Stimulated activated CD4-positive, alpha-beta T cell treated with anti-CD3 and anti-CD28 coated beads, Interleukin-4, amount 100 ng/mL, for 4 hours (primary cell): ENCODE measurements around the gene NFASC.

ENCODE experiments used
- DNase-seq, 2 experiments: peaks; one replicate each; pipeline ENCODE4 v3.0.0-alpha.2; 2020

The NFASC gene

DNA sequence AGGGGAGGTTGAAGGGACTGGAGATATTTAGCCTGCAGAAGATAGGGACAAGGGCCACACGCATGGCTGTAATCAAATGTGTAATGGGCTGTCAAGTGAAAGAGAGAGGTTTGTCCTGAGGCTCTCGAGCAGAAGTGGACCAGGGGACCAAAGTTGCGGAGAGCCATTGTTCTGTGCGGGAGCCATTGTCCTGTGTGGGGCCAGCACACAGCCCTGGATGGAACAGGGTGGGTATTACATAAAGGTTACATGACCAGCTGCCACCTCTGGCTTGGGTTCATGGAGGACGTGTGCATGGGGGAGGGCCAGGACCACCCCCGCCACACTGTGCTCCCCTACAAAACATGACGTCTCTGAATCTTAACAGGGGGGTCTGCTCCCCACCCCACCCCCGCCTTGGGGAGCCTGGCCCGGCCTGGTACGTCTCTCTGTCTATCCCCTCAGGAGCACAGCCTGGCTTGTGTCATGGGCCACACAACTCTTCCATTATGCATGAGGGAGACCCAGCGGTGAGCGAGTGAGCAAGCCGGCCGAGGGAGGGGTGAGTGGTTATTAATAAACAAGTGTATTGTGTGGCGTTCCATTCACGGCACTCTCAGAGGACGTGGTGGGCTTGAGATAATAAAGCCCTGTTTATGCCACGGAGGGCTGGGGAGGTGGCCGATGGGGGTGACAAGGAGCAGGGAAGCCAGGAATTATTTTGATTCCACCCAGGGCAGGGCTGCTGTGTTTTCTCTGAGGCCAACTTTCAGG lies at the start of gene NFASC:
Gene NFASC, plus strand, starts transcription at position 703 of the 753 bp plus-strand sequence. CDS start 73,454 bp downstream, outside the sequence.
- DNase-seq = no peak

DNA sequence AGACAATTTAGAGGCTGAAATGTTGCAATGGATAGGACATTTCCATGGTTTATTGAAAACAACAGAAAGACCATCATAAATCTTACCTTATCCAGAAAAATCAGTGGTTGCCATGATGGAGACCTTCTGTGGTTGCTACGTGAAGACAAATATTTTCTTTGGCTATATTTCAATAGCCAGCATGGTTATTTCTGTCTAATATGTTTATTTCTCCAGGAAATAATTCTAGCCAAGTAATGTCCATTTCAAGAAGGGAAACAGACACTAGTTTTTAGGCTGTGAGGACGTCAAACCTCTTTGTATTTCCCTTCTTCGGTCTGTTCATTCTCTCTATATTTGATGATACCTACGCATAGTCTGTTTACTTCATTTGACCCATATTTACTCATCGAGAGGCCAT lies 49.2 kb upstream of the NFASC start:
- no peak for DNase-seq

DNA sequence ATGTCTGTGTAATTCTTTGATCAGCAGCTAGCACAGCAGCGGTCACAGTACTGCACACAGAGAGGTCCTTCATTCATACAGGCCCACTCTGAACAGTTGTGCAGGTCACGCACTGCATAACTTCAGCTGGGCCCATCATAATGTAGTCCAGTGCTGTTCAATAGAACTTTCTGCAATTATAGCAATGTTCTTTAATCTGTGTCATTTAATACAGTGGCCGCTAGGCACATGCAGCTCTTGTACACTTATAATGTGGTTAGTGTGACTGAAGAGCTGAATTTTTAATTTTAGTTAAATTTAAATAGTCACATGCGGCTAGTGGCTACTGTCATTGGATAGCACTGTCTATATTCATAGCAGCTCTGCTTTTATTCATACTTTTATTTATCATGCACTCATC lies 48.7 kb upstream of the NFASC start:
- no peak for DNase-seq

DNA sequence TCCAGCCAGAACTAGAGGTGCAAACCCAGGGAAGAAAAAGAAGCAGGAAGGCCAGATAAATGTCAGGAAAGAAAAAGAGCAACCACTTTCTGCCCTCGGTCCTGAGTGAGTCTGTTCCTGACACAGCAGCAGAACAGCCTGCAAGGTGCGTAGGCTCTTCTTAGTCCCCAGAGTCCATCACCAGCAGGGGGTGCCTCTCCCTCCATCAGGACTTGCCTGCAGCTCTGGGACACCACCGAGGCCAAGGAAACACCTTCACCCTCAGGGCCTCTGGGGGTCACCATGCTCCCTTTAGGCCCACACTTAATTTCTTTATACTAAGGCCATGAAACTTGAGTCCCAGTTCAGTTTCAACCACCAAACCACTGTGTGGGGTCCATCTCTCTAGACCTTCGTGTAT lies 43.7 kb upstream of the NFASC start:
- DNase-seq = no peak

DNA sequence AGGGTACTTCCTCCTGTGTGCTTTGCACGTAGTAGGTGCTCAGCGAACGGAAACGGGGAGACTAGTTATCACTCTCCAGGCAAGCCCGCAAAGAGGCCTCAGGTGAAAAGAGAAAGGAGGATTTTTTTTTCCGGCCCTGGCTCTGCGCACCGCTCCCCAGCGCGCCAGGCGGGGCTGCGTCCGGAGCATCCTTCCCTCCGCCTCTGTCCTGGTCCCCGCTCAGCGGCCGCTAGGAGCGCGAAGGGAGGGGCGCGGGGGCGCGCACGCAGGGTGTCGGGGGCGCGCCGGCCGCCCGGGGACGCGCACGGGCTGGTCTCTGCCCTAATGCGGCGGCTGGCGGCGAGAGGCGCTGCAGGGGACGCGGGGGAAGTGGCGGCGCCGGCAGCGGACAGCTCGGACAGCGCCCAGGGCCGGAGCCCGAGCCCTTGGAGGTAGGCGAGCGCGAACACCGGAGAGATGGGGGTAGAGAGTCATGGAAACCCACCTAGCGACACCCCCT lies 42.3 kb upstream of the NFASC start:
- peak; percentile 5 to 34 for DNase-seq

DNA sequence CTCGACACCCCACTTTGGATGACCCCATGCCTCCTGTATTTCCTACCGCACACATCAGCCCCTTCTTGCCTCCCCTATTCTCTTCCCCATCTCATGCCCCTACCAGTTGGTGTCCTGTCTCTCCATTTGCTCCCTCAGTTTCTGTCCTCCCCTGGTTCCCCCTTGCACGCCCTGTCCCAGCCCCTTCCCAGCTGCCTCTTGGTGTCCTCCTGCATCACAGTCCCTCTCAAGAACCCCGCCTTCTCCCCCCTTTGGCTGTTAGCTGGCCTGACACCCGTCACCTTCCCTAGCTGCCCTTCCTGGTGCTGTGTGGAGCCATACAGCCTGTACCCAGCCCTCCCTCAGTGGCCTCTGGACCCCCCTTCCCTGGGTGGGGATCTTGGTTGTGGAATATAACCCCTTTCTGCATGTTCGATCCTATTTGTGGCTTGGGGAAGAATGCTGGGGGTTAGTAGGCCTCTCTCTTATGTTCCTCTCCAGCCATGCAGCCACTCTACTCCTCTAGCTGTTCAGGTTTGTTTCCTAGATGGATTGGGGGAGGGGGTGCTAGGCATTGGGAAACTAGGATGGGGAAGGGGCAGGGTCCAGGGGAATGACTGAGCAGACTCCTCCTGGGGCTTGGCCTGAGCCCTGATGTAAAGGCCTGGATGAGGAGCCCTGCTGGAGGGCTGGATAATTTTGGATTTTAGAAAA lies 41.4 kb upstream of the NFASC start:
- DNase-seq = no peak

DNA sequence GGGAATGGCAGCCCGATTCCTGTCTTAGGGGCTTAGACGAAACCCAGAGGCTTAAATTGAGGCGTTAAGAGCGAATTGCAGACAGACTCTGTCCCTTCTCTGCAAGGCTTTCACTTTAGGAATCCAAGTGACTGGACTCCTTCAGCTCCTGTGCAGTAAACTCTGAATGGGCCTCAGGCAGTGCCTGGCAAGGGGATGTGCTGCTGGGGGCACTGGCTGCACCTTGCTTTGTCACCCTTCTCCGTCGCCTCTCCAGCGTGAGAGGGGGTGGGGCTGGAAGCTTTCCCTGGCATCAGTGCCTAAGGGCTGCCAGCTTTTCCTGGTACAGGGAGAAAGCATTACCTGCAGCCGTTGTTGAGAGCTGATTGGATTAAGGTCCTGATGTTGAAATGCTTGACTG lies 39.9 kb upstream of the NFASC start:
- no peak for DNase-seq

DNA sequence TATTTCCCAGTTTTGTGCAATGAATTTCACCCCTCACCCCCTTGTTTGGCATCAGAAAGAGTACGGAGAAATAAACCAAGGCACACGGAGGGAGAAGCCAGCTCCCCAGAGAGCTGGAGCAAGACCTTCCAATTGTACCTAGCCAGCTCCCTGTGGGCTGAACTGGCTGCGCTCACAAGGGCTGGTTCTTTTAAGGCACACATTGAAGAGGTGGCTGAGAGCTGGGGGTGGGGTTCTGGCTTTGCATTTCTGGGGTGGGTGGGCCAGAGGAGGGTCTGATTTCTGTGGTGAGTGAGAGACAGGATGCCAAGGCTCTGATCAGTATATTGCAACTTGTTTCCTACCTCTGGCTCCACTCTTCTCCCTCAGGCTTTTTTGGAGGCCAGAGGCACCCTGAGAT lies 39.5 kb upstream of the NFASC start:
- DNase-seq = no peak

DNA sequence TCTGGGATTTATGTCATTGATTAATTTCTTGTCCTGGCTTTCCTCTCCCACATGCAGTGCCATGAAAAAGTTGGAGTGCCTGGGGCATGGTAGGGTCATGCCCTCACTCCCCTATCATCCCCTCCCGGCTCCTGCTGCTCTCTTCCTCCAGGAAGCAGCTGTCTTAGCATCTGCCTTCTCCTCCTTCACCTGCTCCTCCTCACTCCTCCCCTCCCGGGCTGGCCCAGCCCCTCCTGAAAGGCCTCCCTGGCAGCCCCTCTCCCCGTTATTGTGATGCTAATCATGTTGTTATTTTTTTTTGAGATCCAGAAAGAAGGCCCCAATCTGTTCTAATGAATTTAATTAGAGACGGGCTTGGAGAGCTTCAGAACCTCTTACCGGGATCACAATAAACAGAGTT lies 36.3 kb upstream of the NFASC start:
- no peak for DNase-seq

DNA sequence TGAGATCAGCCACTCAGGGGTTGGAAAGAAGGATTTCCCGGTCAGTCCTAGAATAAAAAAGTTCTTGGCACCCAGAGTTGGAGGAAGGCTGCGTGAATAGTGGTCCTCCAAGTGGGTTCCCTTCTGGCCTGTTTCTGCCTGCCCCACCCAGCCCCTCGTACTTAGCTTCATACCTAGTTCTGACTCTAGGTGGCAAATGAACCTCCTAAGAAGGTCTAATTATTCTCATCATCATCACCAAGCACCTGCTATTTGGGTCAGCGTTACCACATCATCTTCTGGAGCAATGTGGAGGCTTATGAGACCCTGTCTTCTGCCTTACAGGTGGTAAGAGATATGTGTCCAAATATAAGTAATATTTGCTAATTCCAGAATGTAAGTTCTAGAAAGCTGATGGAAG lies 35.9 kb upstream of the NFASC start:
- no peak for DNase-seq

DNA sequence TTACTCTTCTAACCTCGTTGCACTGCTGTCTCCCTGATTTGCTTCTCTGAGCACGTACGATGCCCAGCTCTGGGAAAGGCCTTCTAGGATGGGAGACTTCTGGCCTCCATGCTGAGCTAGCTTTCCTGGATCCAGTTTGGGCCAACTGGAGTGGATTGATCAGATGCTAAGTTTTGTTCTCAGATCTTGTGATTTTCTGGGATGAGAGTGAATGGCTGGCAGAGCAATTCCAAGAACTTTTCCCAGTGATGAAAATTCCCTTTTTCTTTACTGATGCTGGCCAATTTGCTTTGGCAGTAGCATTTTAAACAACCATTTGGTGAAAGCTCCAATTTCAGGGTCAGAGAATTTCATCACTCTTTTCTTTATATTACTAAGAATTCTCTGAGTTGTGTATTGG lies 34.9 kb upstream of the NFASC start:
- no peak for DNase-seq

DNA sequence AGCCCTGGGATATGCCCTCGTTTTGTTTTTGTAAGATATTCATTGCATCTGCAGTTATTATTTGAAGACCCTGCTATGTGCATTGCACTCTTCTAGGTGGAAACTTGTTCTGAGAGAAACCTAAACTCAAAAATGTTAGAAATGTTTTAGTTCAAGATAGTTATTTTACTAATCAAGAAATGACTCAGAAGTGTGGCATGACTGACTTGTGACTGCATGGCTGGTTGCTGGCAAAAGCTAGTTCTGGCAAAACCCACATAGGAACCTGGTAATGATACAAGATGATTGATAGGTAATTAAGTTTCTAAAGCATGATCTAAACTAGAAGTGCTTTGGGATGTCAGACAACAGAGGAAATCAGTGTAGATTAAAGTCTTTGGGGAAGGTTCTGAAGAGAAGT lies 33.8 kb upstream of the NFASC start:
- DNase-seq = no peak

DNA sequence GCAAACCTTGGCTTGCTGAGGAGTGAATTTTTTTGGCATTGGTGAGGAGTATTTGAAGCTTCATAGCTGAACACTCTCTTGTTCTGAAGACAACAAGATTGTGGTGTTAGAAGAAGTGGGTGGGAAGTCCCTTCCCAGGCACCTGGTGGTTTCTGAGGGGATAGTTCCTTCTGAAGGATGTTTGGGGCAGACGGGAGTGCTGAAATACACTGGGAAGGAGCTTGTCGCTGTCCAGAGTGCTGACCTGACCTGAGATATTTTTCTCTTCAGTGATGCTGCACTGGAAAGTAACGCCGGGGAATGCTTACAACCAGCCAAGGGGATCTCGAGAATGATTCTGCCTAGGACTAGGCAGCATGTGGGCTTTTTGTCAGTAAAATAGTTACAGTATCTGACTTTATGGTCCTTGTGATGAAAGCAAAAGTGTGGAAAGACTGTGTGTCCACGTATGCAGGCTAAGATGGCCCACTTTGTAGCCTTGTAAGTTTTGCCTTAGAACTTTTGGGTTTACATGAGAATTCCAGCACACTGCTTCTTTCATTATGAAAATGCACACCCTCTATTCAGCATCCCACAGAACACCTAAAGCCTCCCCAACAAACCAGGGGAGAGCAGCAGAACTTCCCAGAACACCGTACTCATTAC lies 33.1 kb upstream of the NFASC start:
- no peak for DNase-seq

DNA sequence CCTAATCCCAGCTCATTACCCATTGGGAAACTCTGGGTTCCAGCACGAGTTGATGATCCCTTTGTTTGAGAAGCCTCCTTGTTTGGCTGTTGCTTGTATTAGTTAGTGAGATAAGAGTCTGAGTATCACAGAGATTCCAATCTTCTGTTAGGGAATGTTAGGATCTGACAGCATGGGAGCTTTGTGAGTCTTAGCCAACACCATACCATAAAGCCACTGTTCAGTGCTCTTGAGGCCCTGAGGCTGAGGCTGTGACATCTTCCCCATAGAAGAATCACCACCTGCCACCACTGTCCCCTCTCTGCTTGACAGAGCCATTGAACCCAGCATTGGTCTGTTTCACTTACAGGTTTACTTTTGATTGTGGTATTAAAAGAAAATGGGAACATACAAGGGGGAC lies 29.3 kb upstream of the NFASC start:
- no peak for DNase-seq

DNA sequence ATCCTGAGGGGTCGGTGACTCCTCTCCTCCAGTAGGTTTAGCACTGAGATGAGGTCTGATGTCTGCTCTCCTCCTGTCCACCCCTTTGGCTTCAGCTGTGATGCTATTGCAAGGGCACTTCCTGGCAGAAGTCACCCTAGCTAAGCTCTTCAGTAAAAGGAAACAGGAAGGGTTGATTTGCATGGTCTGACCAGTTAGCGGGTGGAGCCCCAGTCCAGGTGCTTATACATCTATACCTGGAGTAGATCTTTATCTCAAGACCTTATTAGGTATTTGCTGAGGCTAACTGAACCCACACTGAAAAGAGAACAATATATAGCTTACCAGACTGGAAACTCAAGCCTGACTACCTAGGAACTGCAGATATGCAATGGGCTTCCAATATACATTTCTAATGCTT lies 28.9 kb upstream of the NFASC start:
- no peak for DNase-seq

DNA sequence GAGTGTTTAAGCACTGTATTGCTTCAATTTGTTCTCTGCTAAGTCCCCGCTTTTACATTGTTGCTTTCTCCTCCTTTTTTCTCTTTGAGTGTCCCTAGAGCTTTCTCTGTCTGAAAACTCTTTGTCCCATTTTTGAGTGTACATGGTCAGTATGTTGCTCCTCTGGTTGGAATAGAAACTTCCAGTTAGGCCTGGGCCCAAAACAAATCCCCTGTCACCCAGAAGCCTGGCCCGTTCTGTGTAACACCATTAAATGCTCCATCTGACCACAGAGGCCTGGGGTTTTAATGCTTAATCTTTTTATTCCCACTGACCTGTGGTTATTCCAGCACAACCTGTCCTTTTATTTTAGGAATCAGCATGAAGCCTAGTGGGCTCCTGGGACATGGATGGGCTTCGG lies 28.3 kb upstream of the NFASC start:
- no peak for DNase-seq

DNA sequence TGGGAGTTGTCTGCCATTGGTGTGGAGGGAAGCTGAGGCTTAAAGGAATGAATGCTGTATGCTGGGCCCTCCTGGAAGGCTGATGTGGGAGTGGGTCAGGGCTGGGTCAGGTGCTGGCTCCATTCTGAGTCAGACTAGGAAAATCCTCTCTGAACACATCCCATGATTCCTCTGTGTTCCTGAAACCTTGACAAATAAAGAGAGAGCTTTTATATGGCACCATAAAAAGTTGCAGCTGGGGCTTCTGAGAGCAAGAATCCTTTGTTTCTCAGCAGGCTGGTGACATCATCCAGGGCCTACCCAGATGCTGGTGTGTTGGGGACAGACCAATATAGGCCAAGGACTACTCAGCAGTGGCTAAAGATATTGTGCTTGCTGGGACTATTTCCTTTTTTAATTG lies 27.8 kb upstream of the NFASC start:
- DNase-seq = no peak

DNA sequence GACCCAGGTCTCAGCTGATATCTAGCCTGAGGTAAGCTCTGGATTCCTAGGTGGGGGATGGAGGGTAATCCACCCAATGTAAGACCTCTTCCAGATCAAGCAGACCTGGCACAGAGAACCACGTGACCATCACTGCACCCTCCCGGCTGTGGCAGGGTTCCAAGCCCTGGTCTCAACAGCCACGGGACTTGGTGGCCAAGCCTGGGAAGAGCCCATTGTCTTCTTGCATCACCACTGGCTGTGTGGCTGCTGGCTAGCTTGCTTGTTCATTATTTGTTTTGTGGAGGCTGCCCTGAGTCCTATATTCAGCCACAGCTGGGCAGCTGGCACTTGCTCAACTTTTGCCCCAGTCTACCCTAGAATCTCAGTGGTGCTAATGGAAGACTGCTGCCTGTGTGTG lies 24.1 kb upstream of the NFASC start:
- DNase-seq = no peak

DNA sequence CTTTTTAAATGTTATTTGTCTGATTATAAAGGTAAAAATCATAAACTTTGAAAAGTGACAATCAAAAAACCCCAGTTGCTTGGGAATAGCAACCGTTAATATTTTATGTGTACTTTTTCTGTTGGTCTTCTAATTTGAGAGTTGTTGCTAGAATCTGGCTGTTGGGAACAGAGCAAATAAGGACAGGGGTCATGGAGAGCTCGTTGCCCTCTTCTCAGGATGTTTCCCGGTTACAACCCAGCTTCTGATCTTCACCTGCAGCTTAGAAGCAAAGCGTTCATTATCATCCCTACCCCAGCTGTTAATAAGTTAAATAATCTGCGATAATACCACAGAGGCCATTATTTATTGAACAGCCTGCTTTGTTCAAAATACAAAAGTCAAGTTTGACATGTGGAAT lies 22.1 kb upstream of the NFASC start:
- DNase-seq = no peak

DNA sequence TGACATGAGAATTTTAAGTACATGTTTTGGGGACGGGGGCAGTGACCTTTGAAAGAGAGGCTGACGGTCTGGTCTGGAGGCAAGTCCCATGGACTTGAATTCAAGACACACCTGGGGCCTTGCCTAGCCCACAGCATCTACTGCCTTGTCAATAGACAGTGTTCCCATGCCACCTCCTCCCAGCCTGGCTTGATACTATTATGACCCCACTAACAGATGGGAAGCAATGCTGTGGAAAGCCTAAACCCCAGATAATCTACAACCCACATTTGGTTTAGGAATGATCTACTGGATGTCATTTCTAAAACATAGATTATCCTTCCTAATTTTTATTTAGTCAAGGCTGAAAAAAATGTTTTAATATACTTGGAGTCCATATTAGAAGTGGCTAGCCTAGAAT lies 17.8 kb upstream of the NFASC start:
- no peak for DNase-seq

DNA sequence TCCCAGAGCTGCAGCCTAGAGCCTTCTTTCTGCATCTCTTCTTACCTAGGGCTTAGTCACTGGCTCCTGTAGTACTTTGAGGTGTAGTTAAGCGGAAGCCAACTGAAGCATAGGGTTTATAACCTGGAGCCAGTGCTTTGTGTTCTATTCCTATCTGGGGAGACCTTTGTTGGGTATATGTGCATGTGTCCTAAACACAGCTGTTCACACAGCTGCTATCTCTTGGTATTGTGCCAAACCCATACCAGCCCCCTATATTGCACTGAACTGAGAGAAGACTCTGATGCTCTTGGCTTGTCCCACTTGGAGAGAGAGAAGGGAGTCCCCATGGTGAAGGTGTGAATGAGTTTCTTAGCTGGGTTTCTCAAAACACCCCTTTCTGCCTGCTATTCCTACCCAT lies 17.2 kb upstream of the NFASC start:
- no peak for DNase-seq

DNA sequence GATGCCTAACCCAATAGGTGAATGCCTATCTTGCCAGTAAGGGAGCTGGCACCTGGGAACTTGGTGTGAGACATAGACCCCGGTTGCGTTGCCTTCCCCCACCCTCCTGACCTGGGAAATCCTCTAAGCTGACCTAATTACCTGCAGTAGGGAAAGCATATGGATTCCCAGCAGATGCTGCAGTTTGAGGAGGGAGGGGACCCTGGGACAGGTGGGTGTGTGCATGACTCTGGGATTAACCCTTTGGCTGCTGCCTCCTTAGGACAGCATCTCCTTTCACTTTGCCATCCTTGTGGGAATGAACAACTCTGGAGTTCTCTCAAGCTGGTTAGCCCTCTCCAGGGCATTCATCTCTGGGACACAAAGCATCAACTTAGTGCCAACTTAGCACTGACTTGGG lies 16.4 kb upstream of the NFASC start:
- DNase-seq = no peak

DNA sequence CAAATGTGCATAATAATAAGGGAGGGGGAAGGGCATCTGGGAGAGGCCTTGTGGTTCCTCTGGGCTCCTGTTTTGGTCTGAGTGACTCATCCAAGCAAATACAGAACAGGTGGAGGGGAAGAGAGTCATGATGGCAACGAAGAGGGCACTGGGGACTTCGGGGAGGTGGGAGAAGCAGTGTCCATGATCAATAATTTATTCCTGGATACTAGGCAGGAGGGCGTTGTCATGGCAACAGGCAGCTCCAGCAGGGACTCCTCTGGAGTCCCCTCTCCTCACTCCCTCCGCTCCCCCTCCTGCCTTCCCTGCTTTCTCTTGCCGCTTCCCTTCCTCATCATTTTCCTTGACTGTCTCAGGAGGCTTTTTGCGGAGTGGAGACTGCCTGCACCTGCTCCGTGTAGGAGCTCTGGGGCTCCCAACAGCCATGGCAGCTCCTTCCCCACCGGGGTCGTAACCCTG lies 12.3 kb upstream of the NFASC start:
- no peak for DNase-seq

DNA sequence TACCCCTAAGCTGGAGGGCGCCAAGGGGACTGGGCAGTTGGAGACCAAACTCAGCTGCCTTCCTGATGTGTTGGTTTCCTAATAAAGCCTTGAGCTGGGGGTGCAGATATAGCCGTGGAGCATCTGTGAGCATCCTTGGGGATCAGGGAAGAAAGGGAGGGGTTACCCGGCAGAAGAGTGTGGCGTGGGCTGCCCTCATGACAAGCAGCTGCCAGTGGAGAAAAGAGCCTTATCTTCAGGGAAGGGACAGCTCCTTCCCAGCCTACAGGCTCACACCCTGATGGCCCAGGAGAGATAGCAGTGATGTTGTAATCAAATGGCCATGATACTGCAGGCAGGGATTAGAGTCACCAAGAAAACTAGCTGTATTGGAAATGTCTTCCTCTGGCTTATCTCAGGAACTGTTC lies 10.8 kb upstream of the NFASC start:
- no peak for DNase-seq
